A549 (cell line): ENCODE data around the gene IBSP. TPM values are rescaled to one million over a fixed set of nuclear protein-coding genes. Genes with fewer than 3 reads are reported as not detected.

Experiments used
- ATAC-seq, 2 experiments: fragments of 200-7000 bp in 1 of 2; fragments of >200 bp in 1 of 2; cut with Nextera tagmentation in 1 of 2; cut with Tn5 transposase in 1 of 2; 3 replicates each; pipeline versions ENCODE4 v1.8.0 to v1.9.1; 2018 to 2020; ENCODE audit warnings: mild to moderate bottlenecking in 1 of 2, moderate library complexity in 1 of 2
- CTCF ChIA-PET: fragments of 300-600 bp; sonication (Branson Sonifier 250); formaldehyde crosslinking; extraction: SDS; loops from one replicate; lab custom pipeline; 2021; ENCODE audit warnings: antibody characterized with exemption, inconsistent platforms; lab: Yijun Ruan, JAX
- POLR2A ChIA-PET: fragments of 350-600 bp; formaldehyde crosslinking; extraction: SDS; loops from one replicate; lab custom pipeline; 2021; ENCODE audit warnings: antibody characterized with exemption, inconsistent platforms; lab: Yijun Ruan, JAX
- DNase-seq, 2 experiments: peaks; one replicate each; pipeline versions ENCODE4 v3.0.0 to v3.0.0-alpha.2; 2011 to 2016; ENCODE audit warnings: low read depth in 1 of 2, low spot score in 1 of 2
- FAIRE-seq: peaks from 2 replicates; lab custom pipeline; 2011; peaks lifted over from hg19 to GRCh38; lab: Jason Lieb, UNC
- H3K27ac ChIP-seq, 2 experiments: fragments of >200 bp; sonication (Bioruptor Twin); formaldehyde crosslinking; 3 replicates each; pipeline ENCODE4 v1.5.1; 2016 to 2017
- H3K4me1 ChIP-seq: fragments of >200 bp; sonication (Bioruptor Twin); formaldehyde crosslinking; 3 replicates; pipeline ENCODE4 v1.6.1; 2016
- H3K4me2 ChIP-seq: fragments of >200 bp; sonication (Bioruptor Twin); formaldehyde crosslinking; 3 replicates; pipeline ENCODE4 v1.6.1; 2016
- H3K4me3 ChIP-seq: fragments of >200 bp; sonication (Bioruptor Twin); formaldehyde crosslinking; 3 replicates; pipeline ENCODE4 v1.5.1; 2016
- H3K9me3 ChIP-seq: fragments of >200 bp; sonication (Bioruptor Twin); formaldehyde crosslinking; 3 replicates; pipeline ENCODE4 v1.6.1; 2016
- CBX2 ChIP-seq: fragments of 200-600 bp; sonication (generic); IDR thresholded peaks from 2 replicates; pipeline ENCODE4 v1.6.1; 2016; ENCODE audit warnings: low read depth, mild to moderate bottlenecking, borderline replicate concordance
- CBX8 ChIP-seq: fragments of 200-600 bp; sonication (generic); IDR thresholded peaks from 2 replicates; pipeline ENCODE4 v1.6.1; 2016
- CHD2 ChIP-seq: fragments of 150-350 bp; IDR thresholded peaks from 2 replicates; pipeline ENCODE4 v1.6.1; 2014; ENCODE audit warnings: low read length; ENCODE audit not compliant: partially characterized antibody
- CHD4 ChIP-seq: fragments of 200-600 bp; sonication (generic); IDR thresholded peaks from 2 replicates; pipeline ENCODE4 v1.6.1; 2016; ENCODE audit warnings: antibody characterized with exemption, mild to moderate bottlenecking, borderline replicate concordance
- CTCF ChIP-seq: fragments of >200 bp; sonication (Bioruptor Twin); formaldehyde crosslinking; IDR thresholded peaks from 3 replicates; pipeline ENCODE4 v1.5.1; 2016
- E2F6 ChIP-seq: IDR thresholded peaks from 2 replicates; pipeline ENCODE4 v1.6.1; 2012; ENCODE audit warnings: low read depth, borderline replicate concordance
- EHF ChIP-seq: fragments of 250-450 bp; sonication (Bioruptor Pico); IDR thresholded peaks from 2 replicates; pipeline ENCODE4 v1.5.0; 2020; ENCODE audit warnings: mild to moderate bottlenecking
- EHMT2 ChIP-seq: fragments of 200-600 bp; sonication (generic); IDR thresholded peaks from 2 replicates; pipeline ENCODE4 v1.6.1; 2016; ENCODE audit warnings: antibody characterized with exemption, low read depth, mild to moderate bottlenecking, moderate library complexity
- ESRRA ChIP-seq: fragments of 150-350 bp; IDR thresholded peaks from 2 replicates; pipeline ENCODE4 v1.6.1; 2014; ENCODE audit warnings: mild to moderate bottlenecking, low read length, borderline replicate concordance
- FOSB ChIP-seq: fragments of 250-450 bp; sonication (Bioruptor Pico); IDR thresholded peaks from 2 replicates; pipeline ENCODE4 v1.5.0; 2020; ENCODE audit warnings: mild to moderate bottlenecking, moderate library complexity
- FOSL2 ChIP-seq, 2 experiments: fragments of 450-650 bp in 1 of 2; fragments of >200 bp in 1 of 2; sonication (Bioruptor Twin) in 1 of 2; formaldehyde crosslinking; IDR thresholded peaks; 2 replicates each; pipeline versions ENCODE4 v1.5.0 to v1.6.1; 2016 to 2020; ENCODE audit warnings: mild to moderate bottlenecking in 1 of 2, moderate library complexity in 1 of 2
- FOXS1 ChIP-seq: fragments of 250-450 bp; sonication (Bioruptor Pico); IDR thresholded peaks from 2 replicates; pipeline ENCODE4 v1.5.0; 2020; ENCODE audit warnings: mild to moderate bottlenecking, moderate library complexity
- HDAC2 ChIP-seq: fragments of 200-600 bp; sonication (generic); IDR thresholded peaks from 2 replicates; pipeline ENCODE4 v1.6.1; 2016
- HEYL ChIP-seq: fragments of 250-450 bp; sonication (Bioruptor Pico); IDR thresholded peaks from 2 replicates; pipeline ENCODE4 v1.8.0; 2021; ENCODE audit warnings: mild to moderate bottlenecking, moderate library complexity
- HMGXB4 ChIP-seq: fragments of 250-450 bp; sonication (Bioruptor Pico); IDR thresholded peaks from 2 replicates; pipeline ENCODE4 v1.5.0; 2021; ENCODE audit warnings: mild to moderate bottlenecking, moderate library complexity, borderline replicate concordance
- HOXB5 ChIP-seq: fragments of 250-450 bp; sonication (Bioruptor Pico); IDR thresholded peaks from 2 replicates; pipeline ENCODE4 v1.5.0; 2020; ENCODE audit warnings: mild to moderate bottlenecking, moderate library complexity
- JUNB ChIP-seq: fragments of >200 bp; sonication (Bioruptor Twin); formaldehyde crosslinking; IDR thresholded peaks from 2 replicates; pipeline ENCODE4 v1.6.1; 2016
- MAFK ChIP-seq: fragments of 450-650 bp; IDR thresholded peaks from 2 replicates; pipeline ENCODE4 v1.6.1; 2014; ENCODE audit not compliant: partially characterized antibody
- MAX ChIP-seq: IDR thresholded peaks from 2 replicates; pipeline ENCODE4 v1.6.1; 2012
- MAZ ChIP-seq: fragments of 150-350 bp; IDR thresholded peaks from 2 replicates; pipeline ENCODE4 v1.6.1; 2014; ENCODE audit warnings: antibody characterized with exemption, low read depth, low read length, borderline replicate concordance
- MYC ChIP-seq: IDR thresholded peaks from 2 replicates; pipeline ENCODE4 v1.6.1; 2012; ENCODE audit warnings: mild to moderate bottlenecking, inconsistent platforms, low read length, improper control_type of control experiment, borderline replicate concordance
- NFE2L2 ChIP-seq: fragments of 150-350 bp; conservative IDR thresholded peaks from 2 replicates; pipeline ENCODE4 v1.6.1; 2014; ENCODE audit warnings: low read length
- PHF8 ChIP-seq: fragments of 200-600 bp; sonication (generic); IDR thresholded peaks from 2 replicates; pipeline ENCODE4 v1.6.1; 2016; ENCODE audit warnings: low read depth, mild to moderate bottlenecking, antibody characterized with exemption, moderate library complexity, borderline replicate concordance
- RCOR1 ChIP-seq: fragments of 150-350 bp; IDR thresholded peaks from 2 replicates; pipeline ENCODE4 v1.6.1; 2014; ENCODE audit warnings: antibody characterized with exemption, low read length, low read depth
- RFX5 ChIP-seq: fragments of 450-650 bp; IDR thresholded peaks from 2 replicates; pipeline ENCODE4 v1.7.1; 2014; ENCODE audit warnings: antibody characterized with exemption, mild to moderate bottlenecking, moderate library complexity
- ZSCAN20 ChIP-seq: fragments of 250-450 bp; sonication (Bioruptor Pico); IDR thresholded peaks from 2 replicates; pipeline ENCODE4 v1.8.0; 2022; ENCODE audit warnings: mild to moderate bottlenecking, moderate library complexity
- WGBS: methylation state at CpG from one replicate; pipeline ENCODE4 v1.1.6; 2017; ENCODE audit errors: missing lambda C conversion rate; 5-methylcytosine and 5-hydroxymethylcytosine counted together
- polyA plus RNA-seq, 4 experiments: library from polyadenylated mRNA; depleted of rRNA in 3 of 4; stranded (reverse); fragments of >200 nt; fragmentation: RNase III in 1 of 4; extraction: RNeasy Plus Mini Kit Qiagen cat#74134 plus additional on column Dnase treatment in 1 of 4; gene quantifications; 2 replicates in 3 of 4; 3 replicates in 1 of 4; pipeline ENCODE4 v1.2.3, GENCODE V29; 2011 to 2017
- TF ChIP-seq, protein P1 (sequence below): fragments of 150-350 bp; IDR thresholded peaks from 2 replicates; pipeline ENCODE4 v1.6.1; 2014; ENCODE audit warnings: low read depth, mild to moderate bottlenecking, low read length
- TF ChIP-seq, protein P2 (sequence below): fragments of 250-450 bp; sonication (Bioruptor Pico); IDR thresholded peaks from 2 replicates; pipeline ENCODE4 v1.5.0; 2020; ENCODE audit warnings: low read depth, mild to moderate bottlenecking, moderate library complexity

IBSP gene
- polyA plus RNA-seq, 2 of the 4 experiments (the other 2 are of a cell fraction): not detected

DNA sequence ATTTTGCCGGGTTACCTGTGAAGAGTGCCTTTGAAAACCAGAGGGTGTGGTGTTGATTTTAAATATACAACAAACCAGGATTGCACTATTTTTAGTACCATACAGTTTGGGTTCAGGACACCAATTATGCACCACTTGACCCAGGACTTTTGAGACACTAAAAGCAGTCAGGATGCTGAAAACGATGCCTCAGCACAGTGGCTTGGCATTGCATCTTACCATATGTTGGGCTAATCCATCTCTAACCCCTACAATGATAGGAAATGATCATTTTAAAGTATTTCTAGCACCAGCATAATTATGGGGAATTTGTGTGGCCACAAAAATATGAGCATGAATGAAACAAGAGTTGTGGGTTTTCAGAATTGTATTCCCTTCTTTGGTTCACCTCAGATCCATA is 4.1 kb downstream of the IBSP start:
- WGBS: 40% methylated on average over 2 of the region's 2 CpGs

GRCh38 chr4:87804871-87805270 is 5.5 kb downstream of the IBSP start:
- ATAC-seq: no peak
- Histone ChIP-seq H3K4me1 (no peaks in the 10 kb centered on the region), H3K4me3 (no peak overlapping the region), H3K27ac (no peak overlapping the region), H3K4me2 (no peak overlapping the region), H3K9me3 (no peaks in the 10 kb centered on the region)
- DNase-seq: no peak
- no peak for FAIRE-seq
- CTCF ChIA-PET: interaction anchor here (0.7 to 1.4 kb wide), 3 partner anchors 34 to 44 kb away, joined by 3 to 4 read pairs (median 3); no protein-coding TSS in a partner anchor
- no peak for TF ChIP-seq MAFK
- TF ChIP-seq RFX5: no peak
- no peak for TF ChIP-seq HEYL (CRISPR knock-in tag)
- TF ChIP-seq CHD4: no peak
- TF ChIP-seq, protein P1, sequence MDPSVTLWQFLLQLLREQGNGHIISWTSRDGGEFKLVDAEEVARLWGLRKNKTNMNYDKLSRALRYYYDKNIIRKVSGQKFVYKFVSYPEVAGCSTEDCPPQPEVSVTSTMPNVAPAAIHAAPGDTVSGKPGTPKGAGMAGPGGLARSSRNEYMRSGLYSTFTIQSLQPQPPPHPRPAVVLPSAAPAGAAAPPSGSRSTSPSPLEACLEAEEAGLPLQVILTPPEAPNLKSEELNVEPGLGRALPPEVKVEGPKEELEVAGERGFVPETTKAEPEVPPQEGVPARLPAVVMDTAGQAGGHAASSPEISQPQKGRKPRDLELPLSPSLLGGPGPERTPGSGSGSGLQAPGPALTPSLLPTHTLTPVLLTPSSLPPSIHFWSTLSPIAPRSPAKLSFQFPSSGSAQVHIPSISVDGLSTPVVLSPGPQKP: no peak
- no peak for TF ChIP-seq CBX2
- no peak for TF ChIP-seq FOSB (CRISPR knock-in tag)
- TF ChIP-seq FOSL2 (IDR thresholded peaks at IDR 0.05): no peak
- no peak for TF ChIP-seq FOSL2 (CRISPR knock-in tag; IDR thresholded peaks at IDR 0.05)
- TF ChIP-seq CHD2: no peak
- TF ChIP-seq E2F6: no peak
- POLR2A ChIA-PET: no interaction called here
- 2% methylated on average over 2 of the region's 2 CpGs for WGBS

More for the DNA sequence above, 4.1 kb downstream of the IBSP start:
- POLR2A ChIA-PET: no interaction called here
- no peak for ATAC-seq
- no peaks in the 10 kb centered on the region for H3K9me3 ChIP-seq
- FAIRE-seq: no peak
- TF ChIP-seq MAX (no peak), CBX2 (no peak), JUNB (no peak), MAFK (no peak), EHMT2 (no peak), HDAC2 (no peak), CBX8 (no peak), ZSCAN20 (CRISPR knock-in tag) (no peak), PHF8 (no peak), MYC (no peak), RCOR1 (no peak), HOXB5 (CRISPR knock-in tag) (no peak), CTCF (no peak), HMGXB4 (CRISPR knock-in tag) (no peak), FOXS1 (no peak), ESRRA (no peak), MAZ (no peak), NFE2L2 (no peak), EHF (no peak)
- TF ChIP-seq, protein P2, sequence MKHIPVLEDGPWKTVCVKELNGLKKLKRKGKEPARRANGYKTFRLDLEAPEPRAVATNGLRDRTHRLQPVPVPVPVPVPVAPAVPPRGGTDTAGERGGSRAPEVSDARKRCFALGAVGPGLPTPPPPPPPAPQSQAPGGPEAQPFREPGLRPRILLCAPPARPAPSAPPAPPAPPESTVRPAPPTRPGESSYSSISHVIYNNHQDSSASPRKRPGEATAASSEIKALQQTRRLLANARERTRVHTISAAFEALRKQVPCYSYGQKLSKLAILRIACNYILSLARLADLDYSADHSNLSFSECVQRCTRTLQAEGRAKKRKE (CRISPR knock-in tag): no peak
- no peak for DNase-seq
- no peaks in the 10 kb centered on the region for H3K4me1 ChIP-seq
- H3K4me3 ChIP-seq: no peak overlapping the region
- CTCF ChIA-PET: no interaction called here
- H3K4me2 ChIP-seq: no peak overlapping the region
- no peak overlapping the region for H3K27ac ChIP-seq
